GM18907 (cell line): ENCODE results near the gene WDR13.
"Not testable (repeated sequence)": the region's sequence is repeated elsewhere in the genome, so short reads cannot be mapped to it uniquely, and the experiment has no call there.

Source experiments
- ATAC-seq: cut with Tn5 transposase; IDR thresholded peaks from one replicate; pipeline ENCODE4 v1.9.1; 2021; ENCODE audit warnings: mild to moderate bottlenecking, moderate library complexity; ENCODE audit not compliant: unreplicated experiment

WDR13 gene

GRCh38 chrX:48597353-48598264, at the start of gene WDR13:
Gene WDR13, plus strand, starts transcription at chrX:48597492. Its CDS starts 505 bp downstream, at chrX:48597997.
- ATAC-seq: peak; percentile 68

- no peak for ATAC-seq
These were observed 48.4 kb upstream of the WDR13 start for GRCh38 chrX:48548871-48549270.

GRCh38 chrX:48555731-48556325, 41.5 kb upstream of the WDR13 start:
- not testable (repeated sequence) for ATAC-seq

GRCh38 chrX:48558271-48558670, 39.0 kb upstream of the WDR13 start:
- ATAC-seq: no peak

- no peak for ATAC-seq
These were observed 37.7 kb upstream of the WDR13 start for GRCh38 chrX:48559636-48560035.

GRCh38 chrX:48560056-48560455, 37.2 kb upstream of the WDR13 start:
- no peak for ATAC-seq

GRCh38 chrX:48560681-48561080, 36.6 kb upstream of the WDR13 start:
- ATAC-seq: no peak

GRCh38 chrX:48569958-48570357, 27.3 kb upstream of the WDR13 start:
- peak; percentile 34 for ATAC-seq

GRCh38 chrX:48573690-48574269, 23.5 kb upstream of the WDR13 start:
- no peak for ATAC-seq

GRCh38 chrX:48574270-48575266, 22.7 kb upstream of the WDR13 start, which contains the start of gene RBM3:
Gene RBM3, plus strand, starts transcription at chrX:48574484. Its CDS starts 697 bp downstream, at chrX:48575181.
- peak; percentile 89 for ATAC-seq

GRCh38 chrX:48575642-48576041, 21.6 kb upstream of the WDR13 start:
- ATAC-seq: no peak

GRCh38 chrX:48576108-48576507, 21.2 kb upstream of the WDR13 start:
- ATAC-seq: no peak

GRCh38 chrX:48578661-48579128, 18.6 kb upstream of the WDR13 start:
- ATAC-seq: no peak

- no peak for ATAC-seq
These were observed 18.0 kb upstream of the WDR13 start for GRCh38 chrX:48579259-48579658.

- ATAC-seq: no peak
These were observed 16.6 kb upstream of the WDR13 start for GRCh38 chrX:48580662-48581061.

GRCh38 chrX:48584698-48585097, 12.6 kb upstream of the WDR13 start:
- ATAC-seq: no peak

- no peak for ATAC-seq
These were observed 7.7 kb upstream of the WDR13 start for GRCh38 chrX:48589482-48590162.

- no peak for ATAC-seq
These were observed 6.8 kb upstream of the WDR13 start for GRCh38 chrX:48590203-48591103.

- no peak for ATAC-seq
These were observed 6.0 kb upstream of the WDR13 start for GRCh38 chrX:48591255-48591791.
